IPS DF 6.9 (cell line): ENCODE results near the gene PLAGL2.

ENCODE experiments used
- DNase-seq: peaks from one replicate; pipeline ENCODE4 v3.0.0-alpha.2; 2013; ENCODE audit warnings: low read depth, low spot score
- H3K27ac ChIP-seq: one replicate; pipeline ENCODE4 v1.5.1; 2013; ENCODE audit warnings: low read length, control low read depth
- H3K27me3 ChIP-seq: 2 replicates; pipeline ENCODE4 v1.6.1; 2013; ENCODE audit warnings: mild to moderate bottlenecking, low read length; ENCODE audit not compliant: control insufficient read depth, insufficient read depth
- H3K36me3 ChIP-seq: 2 replicates; pipeline ENCODE4 v1.6.1; 2013; ENCODE audit warnings: low read length; ENCODE audit not compliant: control insufficient read depth, insufficient read depth
- H3K4me1 ChIP-seq: 2 replicates; pipeline ENCODE4 v1.6.1; 2013; ENCODE audit warnings: low read length; ENCODE audit not compliant: control insufficient read depth, insufficient read depth
- H3K4me3 ChIP-seq: 2 replicates; pipeline ENCODE4 v1.5.1; 2013; ENCODE audit warnings: mild to moderate bottlenecking, low read length
- H3K9me3 ChIP-seq: 2 replicates; pipeline ENCODE4 v1.6.1; 2013; ENCODE audit warnings: low read length, inconsistent platforms; ENCODE audit not compliant: control insufficient read depth, insufficient read depth
- WGBS: extraction: QIAGEN DNeasy Blood & Tissue Kit; methylation state at CpG from one replicate; pipeline ENCODE4 v1.1.7; 2013; ENCODE audit warnings: mixed read lengths, missing lambda C conversion rate; ENCODE audit not compliant: insufficient read length, insufficient coverage; 5-methylcytosine and 5-hydroxymethylcytosine counted together

PLAGL2 gene

GRCh38 chr20:32191873-32192272 lies 15.7 kb downstream of the PLAGL2 start:
- no peaks in the 10 kb centered on the region; the same call in 1 of the 2 replicates for H3K4me1 ChIP-seq
- H3K27me3 ChIP-seq: no peaks in the 10 kb centered on the region
- H3K27ac ChIP-seq: no peak overlapping the region
- no peak overlapping the region for H3K4me3 ChIP-seq
- H3K36me3 ChIP-seq: peaks cover 11% of the 10 kb centered on the region
- no peaks in the 10 kb centered on the region for H3K9me3 ChIP-seq
- no peak for DNase-seq

GRCh38 chr20:32191422-32191821 lies 16.1 kb downstream of the PLAGL2 start:
- H3K36me3 ChIP-seq: peaks cover 9% of the 10 kb centered on the region; the same call in 1 of the 2 replicates
- no peaks in the 10 kb centered on the region; the same call in 1 of the 2 replicates for H3K4me1 ChIP-seq
- no peak for DNase-seq
- H3K27ac ChIP-seq: no peak overlapping the region
- H3K4me3 ChIP-seq: no peak overlapping the region
- H3K9me3 ChIP-seq: no peaks in the 10 kb centered on the region
- no CpG with 5 or more reads among the region's 3 CpGs for WGBS
- no peaks in the 10 kb centered on the region for H3K27me3 ChIP-seq

GRCh38 chr20:32190616-32191415 lies 16.7 kb downstream of the PLAGL2 start:
- H3K27ac ChIP-seq: no peak overlapping the region

GRCh38 chr20:32189691-32190615 lies 17.6 kb downstream of the PLAGL2 start:
- Histone ChIP-seq H3K4me3 (peak overlapping the region; percentile 36; the same call in 1 of the 2 replicates), H3K27ac (no peak overlapping the region), H3K27me3 (no peaks in the 10 kb centered on the region), H3K36me3 (no peaks in the 10 kb centered on the region), H3K9me3 (no peaks in the 10 kb centered on the region), H3K4me1 (no peaks in the 10 kb centered on the region; the same call in 1 of the 2 replicates)
- no CpG with 5 or more reads among the region's 88 CpGs for WGBS
- no peak for DNase-seq

More at GRCh38 chr20:32190616-32191415, 16.7 kb downstream of the PLAGL2 start:
- no peak for DNase-seq
- no peaks in the 10 kb centered on the region for H3K27me3 ChIP-seq
- peak overlapping the region; percentile 36; the same call in 1 of the 2 replicates for H3K4me3 ChIP-seq
- WGBS: no CpG with 5 or more reads among the region's 14 CpGs
- H3K4me1 ChIP-seq: no peaks in the 10 kb centered on the region; the same call in 1 of the 2 replicates
- H3K9me3 ChIP-seq: no peaks in the 10 kb centered on the region
- peaks cover 6% of the 10 kb centered on the region; the same call in 1 of the 2 replicates for H3K36me3 ChIP-seq

- no peaks in the 10 kb centered on the region for H3K27me3 ChIP-seq
- DNase-seq: no peak
- no peak overlapping the region for H3K27ac ChIP-seq
- no peaks in the 10 kb centered on the region for H3K36me3 ChIP-seq
- no peak overlapping the region for H3K4me3 ChIP-seq
- no peaks in the 10 kb centered on the region; the same call in 1 of the 2 replicates for H3K4me1 ChIP-seq
- no peaks in the 10 kb centered on the region for H3K9me3 ChIP-seq
- WGBS: no CpG with 5 or more reads among the region's 9 CpGs
Observed at GRCh38 chr20:32189123-32189410, 18.5 kb downstream of the PLAGL2 start.

- no peak overlapping the region for H3K4me3 ChIP-seq
- no peak for DNase-seq
- H3K27me3 ChIP-seq: no peaks in the 10 kb centered on the region
- no peaks in the 10 kb centered on the region for H3K36me3 ChIP-seq
- no peak overlapping the region for H3K27ac ChIP-seq
- WGBS: no CpG with 5 or more reads among the region's 17 CpGs
- no peaks in the 10 kb centered on the region for H3K9me3 ChIP-seq
- H3K4me1 ChIP-seq: no peaks in the 10 kb centered on the region; the same call in 1 of the 2 replicates
Observed at GRCh38 chr20:32188376-32189122, 19.0 kb downstream of the PLAGL2 start.

- Histone ChIP-seq H3K9me3 (no peaks in the 10 kb centered on the region), H3K4me1 (no peaks in the 10 kb centered on the region; the same call in 1 of the 2 replicates), H3K4me3 (no peak overlapping the region), H3K27ac (no peak overlapping the region), H3K27me3 (no peaks in the 10 kb centered on the region), H3K36me3 (no peaks in the 10 kb centered on the region)
- no peak for DNase-seq
- WGBS: no CpG with 5 or more reads among the region's 1 CpG
Observed at GRCh38 chr20:32186506-32186905, 21.0 kb downstream of the PLAGL2 start.

GRCh38 chr20:32184961-32185603 lies 22.5 kb downstream of the PLAGL2 start:
- Histone ChIP-seq H3K4me3 (no peak overlapping the region), H3K27me3 (no peaks in the 10 kb centered on the region), H3K4me1 (no peaks in the 10 kb centered on the region), H3K9me3 (no peaks in the 10 kb centered on the region), H3K36me3 (no peaks in the 10 kb centered on the region), H3K27ac (no peak overlapping the region)
- no CpG with 5 or more reads among the region's 10 CpGs for WGBS
- no peak for DNase-seq

GRCh38 chr20:32183947-32184635 lies 23.5 kb downstream of the PLAGL2 start:
- DNase-seq: no peak
- Histone ChIP-seq H3K27ac (no peak overlapping the region), H3K9me3 (no peaks in the 10 kb centered on the region), H3K4me3 (no peak overlapping the region), H3K27me3 (no peaks in the 10 kb centered on the region), H3K4me1 (no peaks in the 10 kb centered on the region), H3K36me3 (no peaks in the 10 kb centered on the region)
- WGBS: no CpG with 5 or more reads among the region's 4 CpGs
